ENCODE results near the gene CRHR2. TPM values are rescaled to one million over a fixed set of nuclear protein-coding genes. Genes with fewer than 3 reads are reported as not detected.

The CRHR2 gene
- total and polyA plus RNA-seq, 4 donors = 0.02 to 0.20 TPM; not detected in 2

DNA sequence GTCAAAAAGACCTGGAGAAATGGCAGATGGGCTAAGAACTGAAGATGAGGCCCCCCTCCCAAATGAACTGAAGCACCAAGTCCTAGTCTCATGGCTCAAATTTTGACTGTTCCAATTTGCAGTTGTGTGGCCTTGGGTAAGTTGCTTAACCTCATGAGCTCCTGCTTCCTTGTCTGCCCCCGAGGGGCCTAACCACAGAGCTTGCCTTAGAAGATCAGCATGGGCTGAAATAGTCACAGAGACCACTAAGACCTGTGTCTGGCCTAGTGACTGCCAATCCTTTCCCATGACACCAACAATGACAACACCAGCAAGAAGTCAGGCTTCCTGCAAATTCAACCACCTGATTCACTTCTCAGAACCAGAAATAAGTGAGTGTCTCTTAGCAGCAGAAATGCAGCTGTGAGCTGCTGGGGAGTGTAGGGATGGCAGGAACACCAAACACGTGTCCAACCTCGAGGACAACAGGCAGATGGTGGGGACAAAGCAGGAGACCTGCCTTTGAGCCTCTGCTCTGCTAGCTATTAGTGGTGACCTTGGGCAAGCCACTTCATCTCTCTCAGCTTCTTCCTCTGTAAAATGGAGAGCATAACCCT lies 23.7 kb downstream of the CRHR2 start:
- no peaks in the 10 kb centered on the region for H3K9me3 ChIP-seq (ENCODE audit: control insufficient read depth in 4 of 4, insufficient read depth in 3 of 4, low read length in 3 of 4)
- H3K9ac ChIP-seq (ENCODE audit: insufficient read depth in 1 of 2, low read length in 2 of 2) = no peak overlapping the region
- WGBS, 2 donors = 43 to 70% methylated on average over 3 of the region's 3 CpGs
- TF ChIP-seq CTCF (IDR thresholded peaks at IDR 0.05; ENCODE audit: control extremely low read depth, extremely low read depth) = no peak
- no peaks in the 10 kb centered on the region for H3K4me1 ChIP-seq (ENCODE audit: control insufficient read depth in 5 of 5, insufficient read depth in 5 of 5, low read length in 5 of 5)
- no peaks in the 10 kb centered on the region for H3K27me3 ChIP-seq (ENCODE audit: control insufficient read depth in 3 of 3, insufficient read depth in 3 of 3, low read length in 2 of 3)
- peaks cover 0 to 1% (median 0%) of the 10 kb centered on the region in 4 donors for H3K36me3 ChIP-seq (ENCODE audit: control insufficient read depth in 4 of 4, insufficient read depth in 4 of 4, low read length in 4 of 4)
- DNase-seq = no peak
- H3K4me3 ChIP-seq = no peak overlapping the region
- ATAC-seq (ENCODE audit: insufficient read depth, low FRiP score) = no peak
- no peak overlapping the region for H3K27ac ChIP-seq (ENCODE audit: low read depth in 1 of 2, low read length in 1 of 2)

- DNase-seq (no peak), ATAC-seq (ENCODE audit: insufficient read depth, low FRiP score) (no peak)
- H3K9me3 ChIP-seq (ENCODE audit: control insufficient read depth in 4 of 4, insufficient read depth in 3 of 4, low read length in 3 of 4) = no peaks in the 10 kb centered on the region
- no peak overlapping the region for H3K27ac ChIP-seq (ENCODE audit: low read depth in 1 of 2, low read length in 1 of 2)
- H3K4me3 ChIP-seq = no peak overlapping the region
- TF ChIP-seq CTCF (IDR thresholded peaks at IDR 0.05; ENCODE audit: control extremely low read depth, extremely low read depth) = no peak
- H3K4me1 ChIP-seq (ENCODE audit: control insufficient read depth in 5 of 5, insufficient read depth in 5 of 5, low read length in 5 of 5) = no peaks in the 10 kb centered on the region
- peaks cover 0 to 1% (median 0%) of the 10 kb centered on the region in 4 donors for H3K36me3 ChIP-seq (ENCODE audit: control insufficient read depth in 4 of 4, insufficient read depth in 4 of 4, low read length in 4 of 4)
- WGBS, 2 donors = 94 to 96% methylated on average over 2 of the region's 2 CpGs
- H3K27me3 ChIP-seq (ENCODE audit: control insufficient read depth in 3 of 3, insufficient read depth in 3 of 3, low read length in 2 of 3) = no peaks in the 10 kb centered on the region
- H3K9ac ChIP-seq (ENCODE audit: insufficient read depth in 1 of 2, low read length in 2 of 2) = no peak overlapping the region
These were observed 25.1 kb downstream of the CRHR2 start for GRCh38 chr7:30657131-30657530.

DNA sequence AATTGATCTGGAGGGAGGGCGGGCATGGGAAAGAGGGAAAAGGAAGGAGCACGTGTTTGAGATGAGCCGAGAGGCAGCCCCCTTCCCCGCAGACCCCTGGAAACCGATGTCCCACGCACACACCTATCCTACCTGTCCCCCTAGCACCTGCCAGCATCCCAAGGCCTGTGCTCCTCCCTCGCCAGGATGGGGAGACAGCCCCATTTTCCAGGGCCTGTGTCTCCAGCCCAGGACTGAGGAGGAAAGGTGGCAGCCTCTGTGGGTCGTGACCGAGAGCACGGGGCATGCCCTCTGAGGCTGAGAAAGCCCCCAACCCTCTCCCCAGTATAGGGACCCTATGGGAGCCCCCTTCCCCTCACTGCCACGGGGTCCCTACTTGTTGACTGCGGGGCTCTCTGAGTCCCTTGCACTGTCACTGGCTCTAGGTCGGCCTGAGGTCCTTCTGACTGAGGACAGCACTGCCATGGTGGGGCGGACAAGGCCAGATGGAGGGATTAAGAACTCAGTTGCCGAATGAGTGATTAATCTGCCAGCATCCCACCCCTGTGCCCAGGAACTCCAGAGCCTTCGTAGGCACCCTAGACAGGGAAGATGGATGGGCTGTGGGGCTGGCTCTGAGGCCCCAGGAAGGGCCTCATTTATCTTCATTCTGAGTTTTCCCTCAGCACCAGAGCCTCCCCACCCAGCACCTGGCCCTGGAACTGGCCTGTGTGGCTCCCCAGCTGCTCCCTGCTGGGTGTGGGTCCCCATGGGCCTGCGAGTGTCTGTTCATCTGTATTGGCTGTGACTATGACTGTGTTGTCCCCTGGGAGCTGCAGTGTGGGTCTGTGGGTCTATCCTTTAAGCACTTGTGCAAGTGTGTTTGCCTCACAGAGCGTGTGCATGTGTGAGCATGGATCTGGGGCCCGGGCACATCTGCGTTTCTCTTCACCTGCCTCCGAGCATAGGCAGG lies 26.0 kb downstream of the CRHR2 start:
- no peak overlapping the region for H3K9ac ChIP-seq (ENCODE audit: insufficient read depth in 1 of 2, low read length in 2 of 2)
- H3K27me3 ChIP-seq (ENCODE audit: control insufficient read depth in 3 of 3, insufficient read depth in 3 of 3, low read length in 2 of 3) = no peaks in the 10 kb centered on the region
- no peak for TF ChIP-seq CTCF (IDR thresholded peaks at IDR 0.05; ENCODE audit: control extremely low read depth, extremely low read depth)
- no peak overlapping the region for H3K4me3 ChIP-seq
- no peaks in the 10 kb centered on the region for H3K4me1 ChIP-seq (ENCODE audit: control insufficient read depth in 5 of 5, insufficient read depth in 5 of 5, low read length in 5 of 5)
- peaks cover 0 to 1% (median 0%) of the 10 kb centered on the region in 4 donors for H3K36me3 ChIP-seq (ENCODE audit: control insufficient read depth in 4 of 4, insufficient read depth in 4 of 4, low read length in 4 of 4)
- ATAC-seq (ENCODE audit: insufficient read depth, low FRiP score) = no peak
- H3K9me3 ChIP-seq (ENCODE audit: control insufficient read depth in 4 of 4, insufficient read depth in 3 of 4, low read length in 3 of 4) = no peaks in the 10 kb centered on the region
- no peak overlapping the region for H3K27ac ChIP-seq (ENCODE audit: low read depth in 1 of 2, low read length in 1 of 2)
- no peak for DNase-seq
- WGBS, 2 donors = 87 to 92% methylated on average over 21 of the region's 21 CpGs

All from lung (tissue), 12 donors.